ENCODE results near the gene IQCH.

IQCH gene

DNA sequence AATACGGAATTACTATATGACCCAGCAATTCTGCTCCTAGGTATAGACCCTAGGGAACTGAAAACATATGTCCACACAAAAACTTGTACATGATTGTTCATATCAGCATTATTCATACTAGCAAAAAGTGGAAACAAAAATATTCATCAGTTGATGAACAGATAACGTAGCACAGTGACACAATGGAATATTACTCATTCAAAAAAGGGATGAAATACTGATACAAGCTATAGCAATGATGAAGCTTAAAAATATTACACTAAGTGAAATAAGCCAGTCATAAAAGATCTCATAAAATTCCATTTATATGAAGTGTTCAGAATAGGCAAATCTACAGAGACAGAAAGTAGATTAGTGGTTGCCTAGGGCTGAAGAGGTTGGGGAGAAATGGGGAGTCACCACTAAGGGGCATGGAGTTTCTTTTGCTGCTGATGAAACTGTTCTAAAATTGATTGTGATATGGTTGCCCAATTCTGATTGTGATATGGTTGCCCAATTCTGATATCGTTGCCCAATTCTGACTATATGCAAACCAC lies 276.9 kb downstream of the IQCH start:
- H3K9me3 ChIP-seq, result no peaks in the 10 kb centered on the region
- H3K27ac ChIP-seq, result no peak overlapping the region
- H3K36me3 ChIP-seq, result no peaks in the 10 kb centered on the region
- H3K4me3 ChIP-seq (ENCODE audit: low read depth in 1 of 2, low read length in 1 of 2), result no peak overlapping the region
- TF ChIP-seq, protein P1, sequence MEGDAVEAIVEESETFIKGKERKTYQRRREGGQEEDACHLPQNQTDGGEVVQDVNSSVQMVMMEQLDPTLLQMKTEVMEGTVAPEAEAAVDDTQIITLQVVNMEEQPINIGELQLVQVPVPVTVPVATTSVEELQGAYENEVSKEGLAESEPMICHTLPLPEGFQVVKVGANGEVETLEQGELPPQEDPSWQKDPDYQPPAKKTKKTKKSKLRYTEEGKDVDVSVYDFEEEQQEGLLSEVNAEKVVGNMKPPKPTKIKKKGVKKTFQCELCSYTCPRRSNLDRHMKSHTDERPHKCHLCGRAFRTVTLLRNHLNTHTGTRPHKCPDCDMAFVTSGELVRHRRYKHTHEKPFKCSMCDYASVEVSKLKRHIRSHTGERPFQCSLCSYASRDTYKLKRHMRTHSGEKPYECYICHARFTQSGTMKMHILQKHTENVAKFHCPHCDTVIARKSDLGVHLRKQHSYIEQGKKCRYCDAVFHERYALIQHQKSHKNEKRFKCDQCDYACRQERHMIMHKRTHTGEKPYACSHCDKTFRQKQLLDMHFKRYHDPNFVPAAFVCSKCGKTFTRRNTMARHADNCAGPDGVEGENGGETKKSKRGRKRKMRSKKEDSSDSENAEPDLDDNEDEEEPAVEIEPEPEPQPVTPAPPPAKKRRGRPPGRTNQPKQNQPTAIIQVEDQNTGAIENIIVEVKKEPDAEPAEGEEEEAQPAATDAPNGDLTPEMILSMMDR (IDR thresholded peaks at IDR 0.05), result no peak
- no peaks in the 10 kb centered on the region for H3K4me1 ChIP-seq (ENCODE audit: control insufficient read depth in 1 of 2, insufficient read depth in 1 of 2, low read depth in 1 of 2, low read length in 1 of 2)
- H3K27me3 ChIP-seq, result no peaks in the 10 kb centered on the region

- no peak overlapping the region for H3K27ac ChIP-seq
Observed at GRCh38 chr15:67533873-67534272, 279.3 kb downstream of the IQCH start.

DNA sequence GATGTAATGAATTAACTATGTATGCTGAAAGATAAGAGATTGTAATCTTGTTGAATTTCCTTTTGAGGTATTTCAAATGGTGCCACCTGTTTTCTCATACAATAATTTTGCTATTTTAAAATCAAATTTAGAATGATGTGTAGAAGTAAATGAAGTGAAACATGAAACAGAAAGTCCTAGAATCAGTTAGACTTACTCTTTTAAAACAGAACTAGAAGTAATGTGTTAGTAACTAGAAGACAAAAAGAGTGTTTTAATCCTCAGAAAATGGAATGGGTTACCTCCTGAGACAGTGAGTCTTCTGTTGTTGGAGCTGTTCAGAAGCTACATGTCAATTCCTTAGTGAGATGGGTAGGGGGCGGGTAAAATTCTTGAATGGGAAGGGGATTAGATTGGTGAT lies 279.8 kb downstream of the IQCH start:
- H3K27me3 ChIP-seq, result no peaks in the 10 kb centered on the region
- no peaks in the 10 kb centered on the region for H3K9me3 ChIP-seq
- no peak overlapping the region for H3K27ac ChIP-seq
- no peaks in the 10 kb centered on the region for H3K4me1 ChIP-seq (ENCODE audit: control insufficient read depth in 1 of 2, insufficient read depth in 1 of 2, low read depth in 1 of 2, low read length in 1 of 2)
- H3K36me3 ChIP-seq, result no peaks in the 10 kb centered on the region
- TF ChIP-seq, protein P1 (IDR thresholded peaks at IDR 0.05), result no peak
- H3K4me3 ChIP-seq (ENCODE audit: low read depth in 1 of 2, low read length in 1 of 2), result no peak overlapping the region

More at GRCh38 chr15:67533873-67534272, 279.3 kb downstream of the IQCH start:
- no peaks in the 10 kb centered on the region for H3K4me1 ChIP-seq (ENCODE audit: control insufficient read depth in 1 of 2, insufficient read depth in 1 of 2, low read depth in 1 of 2, low read length in 1 of 2)
- H3K36me3 ChIP-seq, result no peaks in the 10 kb centered on the region
- TF ChIP-seq, protein P1 (IDR thresholded peaks at IDR 0.05), result no peak
- no peak overlapping the region for H3K4me3 ChIP-seq (ENCODE audit: low read depth in 1 of 2, low read length in 1 of 2)
- no peaks in the 10 kb centered on the region for H3K9me3 ChIP-seq
- H3K27me3 ChIP-seq, result no peaks in the 10 kb centered on the region

GRCh38 chr15:67537771-67538170 lies 283.2 kb downstream of the IQCH start:
- Histone ChIP-seq H3K4me1 (ENCODE audit: control insufficient read depth in 1 of 2, insufficient read depth in 1 of 2, low read depth in 1 of 2, low read length in 1 of 2) (peaks cover 5 to 12% of the 10 kb centered on the region in 2 experiments), H3K4me3 (ENCODE audit: low read depth in 1 of 2, low read length in 1 of 2) (no peak overlapping the region), H3K36me3 (no peaks in the 10 kb centered on the region), H3K9me3 (no peaks in the 10 kb centered on the region), H3K27ac (no peak overlapping the region), H3K27me3 (no peaks in the 10 kb centered on the region)
- TF ChIP-seq, protein P1 (IDR thresholded peaks at IDR 0.05), result no peak

- Histone ChIP-seq H3K4me1 (ENCODE audit: control insufficient read depth in 1 of 2, insufficient read depth in 1 of 2, low read depth in 1 of 2, low read length in 1 of 2) (peaks cover 12 to 18% of the 10 kb centered on the region in 2 experiments), H3K4me3 (ENCODE audit: low read depth in 1 of 2, low read length in 1 of 2) (peak within 1 kb of the TSS; percentile 81 to 98)
- TF ChIP-seq, protein P1 (IDR thresholded peaks at IDR 0.05), result no peak
Observed at GRCh38 chr15:67542420-67543347, 288.1 kb downstream of the IQCH start, which contains the start of gene MAP2K5. MAP2K5 (plus strand) TSS chr15:67542703; CDS start chr15:67543336, 633 bp downstream.

More at GRCh38 chr15:67542420-67543347, 288.1 kb downstream of the IQCH start, which contains the start of gene MAP2K5:
- Histone ChIP-seq H3K27me3 (no peaks in the 10 kb centered on the region), H3K27ac (peak within 1 kb of the TSS; percentile 68), H3K9me3 (no peaks in the 10 kb centered on the region), H3K36me3 (peaks cover 7% of the 10 kb centered on the region)

Measured in neutrophil (primary cell).